GM21381 (cell line): ENCODE data around the gene LINC00305.

Experiments
- ATAC-seq: cut with Tn5 transposase; IDR thresholded peaks from one replicate; pipeline ENCODE4 v1.9.1; 2021; ENCODE audit warnings: mild to moderate bottlenecking, moderate library complexity; ENCODE audit not compliant: unreplicated experiment

Gene LINC00305

DNA sequence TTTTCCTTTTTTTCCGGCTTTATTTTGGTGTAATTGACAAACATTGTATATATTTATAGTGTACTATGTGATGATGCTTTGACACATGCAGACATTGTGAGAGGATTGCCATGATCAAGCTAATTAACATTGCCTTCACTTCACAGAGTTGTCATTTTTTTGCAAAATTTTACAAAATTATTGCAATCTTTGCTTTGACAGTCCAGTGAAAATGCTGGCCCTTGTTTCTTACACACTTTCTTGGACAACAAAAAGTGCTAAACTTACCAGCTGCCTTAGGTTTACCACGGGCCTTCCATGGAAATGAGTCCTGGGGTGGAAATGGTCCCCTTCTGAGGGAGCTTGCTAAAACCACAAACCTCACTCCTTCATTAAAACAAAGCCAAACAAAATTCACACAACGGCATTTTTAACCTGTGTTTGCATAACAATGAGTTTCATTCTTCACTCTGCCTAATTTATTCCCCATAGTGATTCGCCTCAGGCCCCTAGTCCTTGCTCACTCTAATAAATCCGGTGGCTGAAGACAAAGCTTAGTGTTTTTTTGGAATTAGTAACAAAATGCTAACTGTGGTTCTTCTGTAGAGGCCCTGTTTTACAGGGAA, 32.2 kb downstream of the LINC00305 start:
- ATAC-seq = no peak

DNA sequence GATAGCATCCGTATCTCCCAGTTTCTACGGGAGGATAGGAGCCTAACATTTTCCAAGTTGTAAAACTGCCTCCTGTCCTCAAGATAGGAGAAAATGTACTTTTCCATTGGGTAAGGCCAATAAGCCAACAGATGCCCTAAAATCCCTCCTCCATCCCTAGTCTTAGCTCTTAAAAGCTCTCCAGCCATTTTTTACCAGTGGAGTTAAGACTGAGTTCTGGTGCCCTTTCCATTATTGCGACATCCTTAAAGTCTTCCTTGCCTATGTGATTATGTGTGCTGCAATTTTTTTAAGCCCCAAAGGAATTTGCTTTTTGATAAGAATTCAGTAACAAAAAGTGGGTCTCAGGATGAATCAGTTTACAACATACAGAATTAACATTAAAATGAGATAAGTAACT, 33.0 kb downstream of the LINC00305 start:
- ATAC-seq = no peak

DNA sequence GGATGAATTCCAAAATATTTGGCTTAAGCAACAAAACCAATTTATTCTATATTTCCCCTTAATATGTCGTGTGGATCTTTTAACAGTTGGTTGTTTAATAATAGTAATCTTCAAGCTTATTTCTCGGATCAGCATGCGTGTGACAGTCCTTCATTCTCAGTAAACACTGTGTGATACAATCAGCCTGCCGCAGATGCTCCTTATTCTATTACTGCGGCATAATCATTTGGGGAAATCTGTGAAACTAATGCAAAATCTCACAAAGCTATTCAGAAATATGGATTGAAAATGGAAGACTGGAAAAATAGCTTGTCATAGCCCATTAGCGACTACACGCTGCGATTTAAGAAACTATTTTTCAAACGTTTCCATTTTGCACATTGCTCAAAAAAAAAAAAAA, 36.9 kb downstream of the LINC00305 start:
- ATAC-seq = no peak

DNA sequence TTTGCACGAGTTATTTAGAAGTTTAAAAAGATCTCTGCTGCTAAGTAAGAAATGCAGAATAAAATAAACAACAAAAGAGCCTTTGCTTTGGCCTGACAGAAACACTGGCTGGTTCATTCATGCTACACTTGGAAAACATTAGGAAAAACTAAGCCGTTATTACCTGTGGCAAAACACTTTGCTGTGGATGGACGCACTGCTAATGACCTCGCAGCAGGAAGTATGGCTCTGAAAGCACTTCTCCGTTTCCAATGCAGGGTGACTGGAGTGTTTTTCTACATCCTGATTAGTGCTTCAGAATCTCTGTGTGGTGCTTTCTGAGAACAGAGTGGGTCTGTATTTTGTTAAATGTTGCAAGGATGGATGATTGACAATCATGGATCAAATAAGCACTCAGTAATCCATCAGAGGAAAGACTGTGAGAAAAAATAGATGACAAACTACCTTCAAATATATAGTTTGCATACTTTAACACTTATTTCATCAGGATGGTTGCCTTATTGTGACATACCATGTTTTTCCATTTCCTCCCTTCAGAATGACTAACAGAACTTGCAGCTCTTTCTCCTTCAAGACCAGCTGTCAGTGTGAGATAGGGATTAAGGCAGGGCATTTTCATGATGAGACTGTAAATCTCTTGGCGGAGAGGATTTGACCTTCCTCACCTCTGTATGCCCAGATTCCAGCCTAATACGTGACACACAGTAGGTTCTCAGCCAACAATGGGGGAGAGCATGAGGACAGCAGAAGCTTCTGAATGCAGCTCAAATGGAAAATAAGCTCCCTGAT, 38.0 kb downstream of the LINC00305 start:
- ATAC-seq = no peak

DNA sequence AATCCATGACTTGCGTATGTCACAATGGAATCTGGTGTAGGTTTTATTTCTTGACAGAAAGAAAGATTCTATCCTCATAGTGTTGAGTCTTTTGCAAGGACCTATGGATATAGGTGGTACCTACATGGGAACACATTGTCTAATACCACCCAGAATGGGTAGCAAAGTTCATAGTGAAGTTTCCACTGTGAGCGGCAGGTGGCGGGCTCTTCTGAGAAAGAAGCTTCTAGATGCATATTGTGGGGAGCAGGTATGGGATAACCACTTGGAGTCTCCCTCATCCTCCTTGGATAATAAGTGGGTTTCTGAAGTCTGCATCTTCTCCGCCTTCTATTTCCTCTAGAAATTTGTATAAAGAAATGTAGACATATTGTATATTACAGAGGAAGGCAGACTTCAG, 44.9 kb downstream of the LINC00305 start:
- no peak for ATAC-seq

DNA sequence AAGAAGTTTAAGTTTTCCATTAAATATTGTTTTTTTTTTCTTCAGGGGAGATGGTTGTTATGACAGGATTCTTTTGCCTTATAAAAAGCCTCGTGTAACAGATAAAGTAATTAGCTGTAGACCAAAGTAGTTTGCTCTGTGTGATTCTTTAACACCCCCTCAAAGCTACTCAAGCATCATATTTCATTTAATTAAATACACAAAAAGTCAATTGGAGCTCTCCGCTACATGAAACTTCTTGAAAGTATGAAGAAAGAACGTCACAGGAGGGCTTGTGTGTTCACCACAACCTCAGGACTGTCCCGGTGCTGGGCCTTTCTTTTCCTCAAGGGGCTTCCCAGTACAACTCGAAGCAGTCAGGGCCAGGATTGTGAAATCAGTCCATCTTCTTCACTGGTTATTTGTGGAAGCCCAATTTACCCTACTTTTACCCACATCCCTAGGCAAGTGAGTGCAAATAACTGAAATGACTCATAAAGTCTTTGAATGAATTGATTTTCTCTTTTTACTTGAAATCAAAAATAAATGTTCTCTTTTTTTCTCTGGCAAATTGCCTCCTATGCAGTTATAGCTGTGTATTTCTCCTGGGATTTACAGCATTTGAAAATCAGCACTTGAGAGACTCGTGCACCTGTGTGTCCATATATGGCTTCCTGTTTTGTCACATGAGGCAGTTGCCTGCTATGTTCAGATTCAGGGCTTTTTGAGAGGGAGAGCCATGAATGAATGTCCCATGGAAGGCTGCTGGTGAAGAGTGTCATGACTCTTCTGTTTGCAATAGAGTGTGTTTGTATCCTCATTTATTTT, 48.6 kb downstream of the LINC00305 start:
- no peak for ATAC-seq

DNA sequence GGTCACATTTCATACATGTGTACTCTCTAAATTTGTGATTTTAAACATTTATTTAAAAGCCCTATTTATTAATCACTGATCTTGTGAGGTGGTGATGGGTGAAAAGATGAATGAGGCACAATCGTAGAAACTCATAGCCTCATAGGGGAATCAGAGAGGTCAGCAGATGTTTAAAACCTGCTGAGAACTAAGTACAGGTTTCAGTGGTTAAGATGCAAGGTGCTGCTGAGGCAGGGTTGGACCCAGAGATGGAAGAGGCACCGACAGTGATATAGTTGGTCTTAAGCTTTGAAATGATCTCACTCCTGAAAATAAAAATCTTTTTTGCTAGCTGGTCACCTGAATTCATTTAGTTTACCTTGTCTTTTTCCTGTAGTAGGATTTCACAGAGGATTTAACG, 49.6 kb downstream of the LINC00305 start:
- no peak for ATAC-seq

DNA sequence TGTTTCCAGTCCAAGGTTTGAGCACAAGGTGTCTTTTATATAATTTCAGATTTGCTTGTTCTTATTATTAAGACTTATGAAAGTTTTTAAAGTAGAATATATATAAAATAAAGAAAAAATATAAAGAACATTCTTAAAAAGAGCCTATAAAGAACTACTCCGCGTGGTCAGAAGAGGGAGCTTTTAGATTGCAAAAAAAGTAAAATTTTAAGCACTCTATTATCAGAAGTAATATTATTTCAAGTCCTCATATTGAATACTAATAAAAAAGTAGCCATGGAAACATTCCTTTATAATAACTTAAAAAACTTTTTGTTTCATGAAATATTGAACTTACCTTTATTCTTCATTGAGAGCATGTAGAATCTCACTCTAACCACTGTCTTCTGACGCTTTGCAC, 51.4 kb downstream of the LINC00305 start:
- no peak for ATAC-seq

DNA sequence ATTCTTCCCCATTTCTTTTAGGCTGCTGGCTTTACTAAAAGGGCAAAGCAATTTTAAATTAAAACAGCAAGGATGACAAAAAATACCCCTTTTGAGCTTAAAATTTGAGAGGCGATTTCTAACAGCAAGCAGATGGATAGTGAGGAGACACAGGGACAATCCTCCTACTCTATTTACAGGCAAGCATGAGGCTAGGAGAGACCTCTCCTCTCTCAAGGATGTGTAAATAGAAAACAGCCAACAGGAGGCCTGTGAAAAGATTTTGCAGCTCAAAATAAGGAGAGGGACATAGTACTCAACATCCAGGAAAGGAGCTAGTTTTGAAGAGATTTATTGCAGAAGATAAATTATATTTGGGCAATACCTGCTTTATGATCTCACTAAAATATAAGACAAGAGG, 53.8 kb downstream of the LINC00305 start:
- ATAC-seq = no peak

DNA sequence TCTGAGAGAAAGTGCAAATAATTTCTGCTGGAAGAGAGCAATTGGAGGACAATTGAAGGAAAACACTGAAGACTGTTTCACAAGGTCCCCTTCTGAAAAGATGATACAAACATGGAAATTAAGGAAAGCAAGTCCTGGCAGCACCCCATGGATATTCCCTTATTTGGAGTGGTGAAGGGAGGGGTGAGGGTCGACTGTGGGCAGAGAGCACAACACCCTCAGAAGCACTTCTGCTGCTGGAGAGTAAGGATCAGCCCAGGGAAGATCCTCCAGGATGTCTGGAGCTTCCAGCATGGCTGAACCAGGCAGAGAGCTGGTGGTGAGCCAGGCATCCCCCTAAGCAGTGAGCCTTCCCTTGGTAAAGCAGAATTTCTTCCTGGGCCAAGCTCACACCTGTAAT, 54.7 kb downstream of the LINC00305 start:
- ATAC-seq = no peak

DNA sequence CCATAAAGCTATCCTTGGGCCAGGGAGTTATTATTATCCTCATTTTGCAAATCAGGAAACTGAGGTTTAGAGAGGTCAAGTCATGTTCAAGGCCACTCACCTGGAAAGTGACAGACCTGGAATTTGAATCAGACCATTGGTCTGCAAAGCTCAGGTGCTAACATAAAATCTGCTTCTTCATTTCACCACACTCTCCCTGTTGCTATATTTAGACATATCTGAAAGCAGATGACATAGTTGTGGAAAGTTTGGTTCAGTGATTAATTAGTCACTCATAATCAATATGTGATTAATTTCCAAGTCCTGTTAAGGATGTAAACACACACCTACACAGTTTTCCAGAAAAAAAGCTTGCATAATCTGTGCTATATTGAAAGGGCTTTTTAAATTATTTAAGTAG, 57.4 kb downstream of the LINC00305 start:
- ATAC-seq = no peak

DNA sequence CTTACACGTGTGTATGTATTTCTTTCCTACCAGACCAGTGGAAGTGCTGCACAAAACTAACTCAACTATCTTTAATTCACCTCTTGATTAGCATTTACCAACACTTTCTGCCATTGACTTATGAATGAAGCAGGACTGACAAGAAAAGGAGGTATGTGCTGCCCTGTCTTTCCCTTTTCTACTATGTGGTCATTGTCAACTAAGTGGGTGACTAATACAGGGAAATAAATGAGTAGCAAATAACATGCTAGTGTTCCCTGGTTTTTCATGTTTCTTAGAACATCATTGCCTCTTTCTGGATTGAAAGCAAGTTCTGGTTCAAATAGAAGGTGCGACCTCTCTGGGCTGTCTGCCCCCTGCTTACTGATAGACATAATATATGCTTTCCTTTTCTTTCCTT, 58.0 kb downstream of the LINC00305 start:
- ATAC-seq = no peak

DNA sequence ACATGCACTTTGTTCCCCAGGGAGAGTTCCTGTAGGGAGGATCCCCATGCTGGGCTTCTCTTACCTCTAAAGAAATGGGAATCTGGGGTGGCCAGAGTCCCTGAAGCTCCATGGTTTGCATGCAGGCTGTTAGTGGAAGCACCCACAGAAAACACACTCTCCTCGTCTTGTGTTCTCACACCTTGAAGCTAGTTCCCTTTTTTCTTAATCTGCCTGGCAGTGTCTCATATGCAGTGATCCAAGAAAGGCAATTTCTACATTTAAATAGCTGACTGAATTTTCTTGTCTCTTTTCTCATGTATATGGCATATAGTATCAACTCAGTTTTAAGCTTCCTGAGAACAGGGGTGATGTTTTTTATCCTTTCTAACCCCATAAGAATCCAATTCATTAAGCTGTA, 65.0 kb downstream of the LINC00305 start:
- ATAC-seq = no peak

DNA sequence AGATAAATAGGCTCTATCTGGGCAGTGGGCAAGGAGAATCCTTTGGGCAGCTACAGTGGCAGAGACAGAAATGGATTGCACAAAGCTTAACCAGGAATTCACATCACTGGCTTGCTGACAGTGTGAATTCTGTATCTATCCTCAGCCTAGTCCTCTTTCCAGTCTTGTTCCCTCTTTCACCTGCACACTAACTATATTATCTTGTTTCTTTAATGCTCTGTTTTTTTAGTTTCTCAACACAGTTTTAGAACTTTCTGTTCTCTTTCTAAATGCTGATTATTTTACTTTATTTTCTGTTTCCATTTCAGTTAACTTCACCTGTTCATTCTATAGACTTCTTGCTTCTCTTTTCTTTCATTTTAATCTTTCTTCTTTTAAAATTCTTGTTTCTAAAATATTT, 66.4 kb downstream of the LINC00305 start:
- no peak for ATAC-seq

DNA sequence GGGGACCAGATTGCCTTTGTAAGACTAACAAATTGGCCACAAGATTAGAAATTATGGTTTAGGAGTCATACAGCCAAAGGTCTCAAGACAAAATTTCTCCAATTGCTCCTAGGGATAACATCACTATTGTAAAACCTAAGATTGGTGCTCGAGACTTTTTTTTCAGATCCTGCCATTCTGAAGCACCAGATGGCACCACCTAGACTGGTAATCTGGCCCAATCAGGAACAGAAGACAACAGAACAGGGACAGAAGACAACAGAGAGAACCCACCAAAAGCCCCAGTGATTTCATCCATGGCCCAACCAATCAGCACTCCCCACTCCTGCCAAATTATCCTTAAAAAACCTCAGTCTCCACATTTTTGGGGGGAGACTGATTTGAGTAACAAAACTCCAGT, 66.8 kb downstream of the LINC00305 start:
- ATAC-seq = no peak

DNA sequence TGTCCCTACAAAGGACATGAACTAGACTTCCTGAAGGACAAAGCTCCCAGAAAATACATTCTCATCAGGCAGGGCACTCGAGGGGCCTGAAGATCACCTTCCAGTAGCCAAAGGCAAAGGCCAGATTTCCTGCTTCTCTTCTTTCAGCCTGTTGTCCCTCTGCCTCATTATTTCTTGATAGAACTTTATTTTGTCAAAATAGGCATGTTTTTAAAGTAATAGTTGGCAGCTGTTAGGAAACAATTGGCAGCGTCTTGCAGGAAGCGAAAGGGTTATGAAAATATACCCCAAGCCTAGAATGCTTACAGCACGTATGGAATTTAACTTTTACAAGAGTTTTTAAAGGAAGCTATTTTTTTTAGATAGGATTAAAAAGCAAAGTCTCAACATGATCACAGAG, 74.9 kb downstream of the LINC00305 start:
- ATAC-seq = no peak

DNA sequence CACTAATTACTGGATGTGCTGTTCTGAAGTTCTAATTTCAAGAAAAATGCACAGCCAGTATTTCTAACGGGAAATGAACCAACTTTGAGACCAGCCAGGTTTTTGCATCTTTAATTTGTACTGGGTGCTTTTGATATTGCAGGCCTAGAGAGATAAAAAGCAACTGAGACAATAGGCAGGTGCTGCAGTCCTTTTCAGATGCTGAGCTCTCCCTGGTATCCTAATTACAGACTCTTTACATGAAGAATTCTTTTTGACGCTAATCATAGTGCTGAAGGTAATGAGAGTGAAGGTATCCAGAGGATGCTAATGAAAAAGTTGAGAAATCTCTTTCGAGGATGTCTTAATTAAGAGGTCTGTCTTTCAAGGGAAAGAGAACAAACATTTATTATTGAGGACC, 93.9 kb downstream of the LINC00305 start:
- no peak for ATAC-seq

DNA sequence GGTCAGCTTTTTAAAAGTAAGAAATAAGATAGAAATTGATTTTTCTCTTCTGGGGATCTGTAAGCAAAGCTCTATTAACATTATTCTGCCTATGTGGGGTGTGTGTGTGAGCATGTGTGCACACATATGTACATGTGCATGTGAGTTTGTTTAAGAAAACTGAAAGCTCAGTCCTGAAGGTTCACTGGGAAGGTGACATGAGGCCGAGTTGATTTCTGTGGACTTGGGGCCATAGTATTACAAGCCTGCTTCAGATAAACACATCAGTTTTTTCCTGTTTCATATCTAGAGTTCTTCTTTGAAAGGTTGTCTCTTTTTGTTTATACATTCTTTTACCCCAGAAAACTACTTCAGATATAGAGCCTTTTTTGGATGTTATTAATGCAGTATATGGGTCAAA, 95.6 kb downstream of the LINC00305 start:
- no peak for ATAC-seq

DNA sequence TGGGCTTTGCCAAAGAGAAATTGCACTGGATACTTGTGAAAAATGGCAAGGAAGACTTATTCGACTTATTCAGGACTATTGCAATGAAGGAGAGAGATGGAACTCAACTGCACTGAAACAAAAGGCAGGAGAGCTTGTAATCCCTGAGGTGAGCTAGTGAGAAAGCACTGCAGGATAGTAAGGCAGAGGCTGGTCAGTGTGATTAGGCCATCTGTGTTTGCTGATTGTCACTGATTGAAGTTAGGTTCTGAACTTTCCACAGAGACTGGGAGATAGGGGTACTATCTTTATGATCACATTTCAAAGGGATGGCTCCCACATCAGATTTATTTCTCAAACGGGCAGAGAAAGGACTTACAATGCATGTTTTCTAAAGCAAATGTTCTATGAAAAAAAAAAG, 96.1 kb downstream of the LINC00305 start:
- ATAC-seq = no peak

DNA sequence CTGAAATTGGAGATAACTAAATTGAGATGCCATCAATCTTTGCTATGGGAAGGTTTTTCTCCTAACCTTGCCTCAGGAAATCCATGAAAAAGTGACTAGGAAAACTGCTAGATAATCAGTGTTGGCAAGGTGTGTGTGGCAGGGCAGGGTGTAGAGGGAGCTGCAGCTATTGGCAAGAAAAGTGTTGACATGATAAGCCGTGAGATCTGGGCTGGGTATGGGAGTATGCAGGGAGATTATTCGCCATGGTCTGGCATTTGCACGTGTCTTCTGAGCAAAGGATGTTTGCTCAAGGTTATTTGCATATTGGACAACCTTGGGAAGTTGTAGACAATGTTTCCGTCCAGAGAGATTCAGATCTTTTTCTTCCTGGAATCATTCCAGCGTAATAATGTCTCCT, 104.3 kb downstream of the LINC00305 start:
- ATAC-seq = no peak

DNA sequence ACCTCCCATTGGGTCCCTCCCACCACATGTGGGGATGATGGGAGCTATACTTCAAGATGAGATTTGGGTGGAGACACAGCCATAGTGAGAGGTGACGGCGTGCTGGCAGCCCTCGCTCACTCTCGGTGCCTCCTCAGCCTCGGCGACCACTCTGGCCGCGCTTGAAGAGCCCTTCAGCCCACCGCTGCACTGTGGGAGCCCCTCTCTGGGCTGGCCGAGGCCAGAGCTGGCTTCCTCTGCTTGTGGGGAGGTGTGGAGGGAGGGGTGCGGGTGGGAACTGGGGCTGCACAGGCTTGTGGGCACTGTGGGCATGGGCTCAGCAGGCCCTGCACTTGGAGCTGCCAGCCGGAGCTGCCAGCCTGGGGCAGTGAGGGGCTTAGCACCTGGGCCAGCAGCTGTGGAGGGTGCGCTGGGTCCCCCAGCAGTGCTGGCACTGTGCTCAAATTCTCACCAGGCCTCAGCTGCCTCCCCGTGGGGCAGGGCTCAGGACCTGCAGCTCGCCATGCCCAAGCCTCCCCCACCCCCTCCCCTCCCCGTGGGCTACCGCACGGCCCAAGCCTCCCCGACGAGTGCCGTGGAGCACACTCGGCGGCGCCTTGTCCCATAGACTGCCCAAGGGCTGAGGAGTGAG, 106.0 kb downstream of the LINC00305 start:
- no peak for ATAC-seq
